GM08714 (cell line): ENCODE data around the gene KCNIP4.

Experiments used
- H3K4me3 ChIP-seq: fragments of 200-500 bp; sonication (Bioruptor generic); 2 replicates; pipeline ENCODE4 v1.5.1; 2014; ENCODE audit warnings: mild to moderate bottlenecking, low read length, inconsistent platforms
- ZNF274 ChIP-seq: IDR thresholded peaks from 2 replicates; pipeline ENCODE4 v1.6.1; 2012; ENCODE audit warnings: mild to moderate bottlenecking, low read depth, low read length

KCNIP4 gene

DNA sequence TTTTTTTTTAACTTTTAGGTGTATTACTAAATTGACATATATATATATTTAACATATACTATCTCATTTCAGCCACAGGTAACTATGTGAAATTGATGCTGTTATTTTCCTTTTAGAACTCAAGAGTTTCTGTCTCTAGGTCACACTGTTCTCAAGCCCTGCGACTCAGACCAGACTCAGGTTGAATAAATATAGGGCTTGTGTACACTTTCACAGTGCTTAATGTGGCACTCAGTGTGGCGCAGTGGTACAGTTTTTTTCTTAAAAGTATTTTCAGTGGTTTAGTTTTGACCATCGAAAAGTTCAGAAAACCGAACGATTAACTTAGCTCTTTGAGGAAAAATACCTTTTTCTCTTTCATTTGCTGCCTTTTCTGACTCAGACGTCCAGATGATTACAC, 1223.7 kb downstream of the KCNIP4 start:
- no peak overlapping the region for H3K4me3 ChIP-seq
- no peak for TF ChIP-seq ZNF274

- H3K4me3 ChIP-seq, result no peak overlapping the region
- TF ChIP-seq ZNF274, result no peak
Measured at GRCh38 chr4:20723463-20723862, 1225.1 kb downstream of the KCNIP4 start.

DNA sequence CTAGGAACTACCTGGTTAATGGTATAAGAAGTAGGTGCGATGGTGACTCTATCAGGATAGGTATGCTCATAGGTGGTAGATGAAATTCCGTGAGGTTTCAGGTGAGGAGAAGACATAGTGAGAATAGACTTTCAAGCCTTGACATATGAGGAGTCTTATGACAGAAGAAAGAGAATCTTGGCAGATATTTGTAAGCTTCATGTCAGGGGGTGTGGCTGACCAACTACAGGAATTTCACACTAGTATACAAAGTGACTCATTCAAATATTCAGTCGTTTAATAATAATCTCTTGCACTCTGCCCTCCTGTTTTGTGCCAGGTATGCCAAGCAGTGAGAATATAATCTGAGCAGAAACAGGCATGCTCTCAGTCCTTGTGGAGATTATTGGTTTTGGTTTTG, 1225.6 kb downstream of the KCNIP4 start:
- no peak overlapping the region for H3K4me3 ChIP-seq
- no peak for TF ChIP-seq ZNF274

GRCh38 chr4:20711335-20711734, 1237.2 kb downstream of the KCNIP4 start:
- no peak for TF ChIP-seq ZNF274
- no peak overlapping the region for H3K4me3 ChIP-seq

DNA sequence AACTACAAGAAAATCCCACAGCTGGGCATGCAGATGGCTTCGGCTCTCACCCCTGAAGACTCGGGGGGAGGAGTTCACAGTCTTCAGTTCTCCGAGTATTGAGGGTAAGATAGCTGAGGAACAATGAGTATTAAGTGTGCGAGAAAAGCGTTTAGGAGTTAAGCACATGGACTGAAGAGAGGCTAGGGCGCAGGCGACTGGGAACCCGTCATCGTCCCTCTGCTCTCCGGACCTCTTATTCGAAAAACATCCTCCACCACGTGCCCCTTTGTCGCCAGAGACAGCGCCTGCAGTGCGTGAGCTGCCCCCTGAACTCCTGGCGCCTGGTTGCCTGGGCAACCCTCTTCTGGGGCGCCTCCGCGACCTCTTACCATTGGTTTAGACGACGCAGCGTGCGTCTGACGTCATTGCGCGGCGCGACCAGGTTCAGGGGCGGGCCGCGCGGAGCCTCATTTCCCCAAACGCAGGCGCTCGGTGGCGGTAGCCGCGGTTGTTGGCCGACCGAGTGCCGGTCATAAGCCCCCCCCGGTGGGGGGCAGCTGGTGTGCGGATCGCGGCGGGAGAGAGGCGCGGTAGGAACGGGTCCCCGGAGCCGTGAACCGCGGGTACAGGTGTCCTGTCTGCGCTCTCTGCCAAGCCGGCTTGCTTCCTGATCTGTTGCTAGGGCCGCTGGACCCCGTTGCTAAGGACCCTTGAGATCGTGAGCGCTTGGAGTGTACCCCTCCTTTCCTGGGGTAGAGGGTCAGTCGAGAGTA, 1248.4 kb downstream of the KCNIP4 start, which contains the start of gene PACRGL:
TSS of gene PACRGL (plus strand) at position 452 of the 755 bp plus-strand sequence. CDS start 4,024 bp downstream, outside the sequence.
- peak within 1 kb of the TSS; percentile 95 for H3K4me3 ChIP-seq
- TF ChIP-seq ZNF274, result no peak

- no peak for TF ChIP-seq ZNF274
- no peak overlapping the region for H3K4me3 ChIP-seq
Measured at GRCh38 chr4:20698820-20699219, 1249.8 kb downstream of the KCNIP4 start.

GRCh38 chr4:20698382-20698781, 1250.2 kb downstream of the KCNIP4 start:
- no peak for TF ChIP-seq ZNF274
- no peak overlapping the region for H3K4me3 ChIP-seq

DNA sequence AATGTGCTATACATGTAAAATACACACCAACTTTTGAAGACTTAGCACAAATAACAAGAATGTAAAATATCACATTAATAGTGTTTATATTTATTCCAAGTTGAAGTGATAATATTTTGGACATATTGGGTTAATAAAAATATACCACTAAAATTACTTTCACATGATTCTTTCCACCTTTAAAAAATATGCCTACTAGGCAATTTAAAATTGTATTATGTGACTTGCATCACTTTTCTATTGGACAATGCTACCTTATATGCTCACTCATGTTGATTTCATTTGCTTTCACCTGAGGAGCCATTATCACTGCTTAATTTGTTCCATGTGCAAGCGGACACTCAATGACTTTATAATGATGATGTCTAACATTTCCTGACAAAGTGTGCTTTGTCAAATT, 1251.8 kb downstream of the KCNIP4 start:
- H3K4me3 ChIP-seq, result no peak overlapping the region
- TF ChIP-seq ZNF274, result no peak

DNA sequence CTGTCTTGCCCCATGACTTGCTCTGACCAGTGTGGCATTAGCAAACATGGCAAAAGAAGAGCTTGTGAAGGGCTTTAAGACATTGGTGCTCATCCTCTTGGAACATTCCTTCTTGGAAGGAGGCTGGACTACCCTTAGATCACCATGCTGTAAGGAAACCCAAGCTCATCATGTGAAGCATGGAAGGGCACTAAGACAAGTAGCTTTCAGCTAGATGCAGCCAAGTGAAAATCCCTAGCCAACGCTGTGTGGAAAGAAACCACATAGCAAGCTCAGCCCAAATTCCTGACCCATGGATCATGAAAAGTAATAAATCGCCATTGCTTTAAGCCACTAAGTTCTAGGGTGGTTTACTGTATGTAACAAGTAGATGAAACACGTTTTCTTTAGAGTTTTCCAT, 1260.7 kb downstream of the KCNIP4 start:
- TF ChIP-seq ZNF274, result no peak
- no peak overlapping the region for H3K4me3 ChIP-seq

DNA sequence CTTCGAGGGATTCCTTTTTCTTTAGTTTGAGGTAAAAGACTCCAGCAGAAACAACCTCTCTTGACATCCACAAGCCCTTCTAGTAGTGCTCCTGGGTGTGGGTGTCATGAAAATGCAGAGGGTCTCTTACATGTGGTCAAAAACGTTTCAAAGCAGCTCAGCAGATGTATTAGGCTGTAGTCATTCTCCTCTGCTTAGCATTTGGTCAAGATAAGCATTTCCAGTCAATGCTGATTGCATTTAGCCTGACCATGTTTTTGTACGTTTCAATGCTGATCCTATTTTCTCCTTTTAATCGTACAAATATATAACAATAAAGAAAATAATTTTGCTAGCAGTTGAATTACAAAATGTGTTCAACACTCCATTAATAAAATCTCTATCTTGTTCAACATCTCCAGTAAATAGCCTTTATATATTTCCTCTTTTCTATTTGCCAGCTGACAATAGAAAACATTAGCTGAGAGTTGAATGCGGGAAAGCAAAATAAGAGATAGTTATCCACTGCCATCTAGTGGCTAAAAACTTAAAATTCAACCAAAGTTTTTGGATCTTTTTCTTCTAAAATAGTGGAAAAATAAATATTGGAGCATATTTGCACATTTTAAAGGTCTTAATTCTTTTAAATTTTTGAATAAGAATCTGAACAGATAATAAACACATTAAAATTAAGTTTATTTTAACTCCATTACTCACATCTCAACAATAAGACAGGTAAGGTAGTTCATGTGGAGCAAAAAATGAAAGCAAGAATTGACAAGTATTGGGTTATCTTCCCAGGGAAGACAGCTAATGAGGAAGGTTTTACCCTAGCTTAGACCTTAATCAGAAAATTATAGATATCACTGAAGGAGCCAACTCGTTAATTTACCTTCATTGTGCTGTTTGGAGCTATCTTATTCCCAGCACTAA, 1263.5 kb downstream of the KCNIP4 start:
- no peak for TF ChIP-seq ZNF274
- no peak overlapping the region for H3K4me3 ChIP-seq

DNA sequence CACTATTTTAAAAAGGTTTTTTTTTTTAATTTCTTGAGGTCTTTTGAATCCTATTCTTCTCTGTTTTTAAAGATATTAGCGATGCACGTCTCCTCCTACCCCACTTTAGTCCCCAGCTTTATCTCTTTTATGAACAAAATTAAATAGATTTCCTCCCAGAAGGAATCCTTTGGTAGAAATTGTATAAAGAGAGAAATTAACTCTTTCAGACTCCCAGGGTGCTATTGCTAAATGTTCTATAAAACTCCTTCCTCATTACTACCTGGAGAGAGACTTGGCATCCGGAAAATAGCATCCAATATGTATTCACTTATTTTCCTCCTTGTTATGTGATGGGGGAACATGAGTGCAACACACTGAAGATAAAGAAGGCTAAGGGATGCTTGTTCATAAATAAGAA, 1264.8 kb downstream of the KCNIP4 start:
- H3K4me3 ChIP-seq, result no peak overlapping the region
- no peak for TF ChIP-seq ZNF274

GRCh38 chr4:20682853-20683252, 1265.7 kb downstream of the KCNIP4 start:
- H3K4me3 ChIP-seq, result no peak overlapping the region

DNA sequence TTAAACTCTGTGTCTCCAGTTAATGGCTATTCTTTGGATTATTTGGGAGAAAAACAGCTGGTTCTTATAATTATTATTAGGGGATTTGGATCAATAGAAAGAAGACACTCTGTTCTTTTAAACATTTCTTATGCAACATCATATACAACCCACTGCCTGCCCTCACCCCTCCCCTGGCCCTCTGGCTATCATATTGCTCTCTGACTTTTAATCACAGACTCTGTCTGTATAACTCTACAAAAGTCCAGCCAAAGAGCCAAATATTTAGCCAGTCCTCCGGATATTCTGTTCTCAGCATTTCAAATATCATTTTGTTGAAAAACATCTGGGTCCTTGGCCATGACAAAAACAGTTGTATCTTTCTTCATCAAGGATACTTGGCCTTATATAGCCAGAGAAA, 1267.3 kb downstream of the KCNIP4 start:
- TF ChIP-seq ZNF274, result no peak

More at GRCh38 chr4:20682853-20683252, 1265.7 kb downstream of the KCNIP4 start:
- no peak for TF ChIP-seq ZNF274

GRCh38 chr4:20680736-20681135, 1267.8 kb downstream of the KCNIP4 start:
- no peak for TF ChIP-seq ZNF274

More for the DNA sequence above, 1267.3 kb downstream of the KCNIP4 start:
- no peak overlapping the region for H3K4me3 ChIP-seq

GRCh38 chr4:20679951-20680350, 1268.6 kb downstream of the KCNIP4 start:
- no peak overlapping the region for H3K4me3 ChIP-seq
- no peak for TF ChIP-seq ZNF274

More at GRCh38 chr4:20680736-20681135, 1267.8 kb downstream of the KCNIP4 start:
- H3K4me3 ChIP-seq, result no peak overlapping the region
